T follicular helper cell (primary cell): ENCODE results near the gene FREM1.

ENCODE experiments used
- DNase-seq: peaks from one replicate; pipeline ENCODE4 v3.0.0-alpha.2; 2020; ENCODE audit warnings: low read depth

Gene FREM1

DNA sequence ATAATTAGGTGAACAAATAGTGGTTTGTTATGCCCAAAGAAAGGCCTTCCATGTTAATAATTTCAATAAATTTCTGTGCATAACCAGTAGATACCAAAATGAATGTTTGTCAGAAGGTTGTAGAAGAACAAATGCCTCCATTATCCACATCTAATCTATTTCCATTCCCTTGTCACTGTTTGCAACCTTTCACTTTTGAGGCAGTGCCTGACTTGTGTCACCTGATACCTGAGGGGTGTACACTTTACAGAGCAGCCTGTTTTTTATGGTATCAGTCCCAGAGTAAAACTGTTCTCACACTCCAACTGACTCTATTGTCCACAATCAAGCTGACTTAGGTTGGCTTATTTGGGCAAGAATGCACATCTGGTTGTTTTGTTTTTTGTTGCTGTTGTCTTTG is 40.1 kb downstream of the FREM1 start:
- DNase-seq, result no peak

DNA sequence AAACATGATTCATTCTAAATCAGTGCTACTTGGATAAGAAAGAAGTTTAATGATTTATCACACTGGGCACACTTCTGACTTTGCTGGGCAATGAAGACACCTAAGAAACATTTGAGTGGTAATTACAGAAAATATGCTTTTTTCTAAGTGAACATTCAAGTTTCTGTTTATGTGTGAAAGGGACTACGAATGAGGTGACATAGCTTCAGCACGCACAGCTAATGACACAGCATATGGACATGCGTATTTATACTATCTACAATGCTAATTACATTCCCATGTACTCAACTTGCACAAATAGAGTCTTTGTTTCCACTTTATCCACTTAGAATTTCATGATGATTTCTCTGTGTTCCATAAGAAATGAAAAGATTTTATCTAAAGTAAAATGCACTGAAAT is 40.6 kb downstream of the FREM1 start:
- no peak for DNase-seq

- no peak for DNase-seq
Measured at GRCh38 chr9:14868772-14869583, 41.2 kb downstream of the FREM1 start.

GRCh38 chr9:14868418-14868771 is 41.8 kb downstream of the FREM1 start:
- DNase-seq, result no peak

DNA sequence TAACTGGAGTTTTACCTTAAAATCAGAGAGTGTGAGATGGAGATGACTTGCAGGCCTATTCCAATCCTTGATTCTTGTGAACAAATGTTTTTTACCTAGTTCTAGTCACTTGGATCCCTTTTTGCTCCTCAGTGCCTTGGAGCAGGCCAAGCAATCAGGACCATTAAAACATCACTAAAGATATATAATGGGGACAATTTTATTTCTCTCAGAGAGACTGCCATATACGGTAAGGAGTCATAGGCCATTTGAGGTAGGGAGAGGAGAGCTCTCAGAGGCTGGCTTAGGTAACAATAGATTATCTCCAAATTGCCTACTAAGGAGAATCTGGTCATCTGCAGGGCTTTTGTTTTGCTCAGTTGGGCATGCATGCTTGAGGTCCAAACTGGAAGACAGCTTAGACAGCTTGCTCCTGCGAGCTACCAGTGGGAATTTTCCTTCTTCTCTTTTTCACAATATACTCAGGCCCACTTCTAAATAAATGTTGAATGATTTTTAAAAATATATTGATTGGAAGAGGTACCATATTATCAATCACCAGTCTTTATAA is 44.0 kb downstream of the FREM1 start:
- DNase-seq, result no peak

DNA sequence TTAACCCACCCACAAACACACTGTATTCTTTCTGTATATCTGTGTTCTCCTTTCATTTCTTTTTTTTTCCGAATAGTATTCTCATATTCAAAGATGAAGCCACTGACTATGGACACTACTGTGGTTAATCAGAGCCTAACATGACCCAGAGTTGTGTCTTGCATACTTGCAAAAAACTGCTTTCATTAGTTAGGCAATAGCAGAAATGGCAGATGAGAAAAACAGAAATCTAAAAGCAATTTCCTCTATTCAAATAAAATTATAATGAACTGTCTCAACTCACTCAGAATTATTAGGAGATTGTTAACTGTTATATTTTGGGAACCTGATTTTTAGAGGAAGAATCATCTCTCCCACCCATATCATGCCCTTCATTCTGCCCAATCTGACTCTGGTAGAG is 45.9 kb downstream of the FREM1 start:
- DNase-seq, result no peak

GRCh38 chr9:14863402-14863801 is 46.8 kb downstream of the FREM1 start:
- DNase-seq, result no peak

- no peak for DNase-seq
Measured at GRCh38 chr9:14857449-14858305, 52.6 kb downstream of the FREM1 start.

- no peak for DNase-seq
Measured at GRCh38 chr9:14849851-14850250, 60.4 kb downstream of the FREM1 start.

DNA sequence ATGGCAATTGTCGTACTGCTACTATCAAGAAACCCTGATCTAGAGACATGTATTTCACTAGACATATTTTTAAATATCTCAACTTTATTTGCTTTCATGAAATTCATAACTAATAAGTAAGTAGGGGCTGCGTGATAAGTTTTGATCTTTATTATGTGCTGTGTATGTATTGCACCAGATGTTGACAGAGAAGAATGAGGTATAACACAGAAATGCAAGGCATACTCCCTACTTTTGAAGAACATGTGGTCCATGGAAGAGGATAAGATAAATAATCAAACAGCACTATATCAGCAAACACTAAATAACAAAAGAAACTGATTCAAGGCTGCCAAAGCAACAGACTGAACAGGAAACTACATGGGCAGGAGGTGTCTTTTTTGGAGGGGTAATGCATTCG is 60.9 kb downstream of the FREM1 start:
- no peak for DNase-seq

DNA sequence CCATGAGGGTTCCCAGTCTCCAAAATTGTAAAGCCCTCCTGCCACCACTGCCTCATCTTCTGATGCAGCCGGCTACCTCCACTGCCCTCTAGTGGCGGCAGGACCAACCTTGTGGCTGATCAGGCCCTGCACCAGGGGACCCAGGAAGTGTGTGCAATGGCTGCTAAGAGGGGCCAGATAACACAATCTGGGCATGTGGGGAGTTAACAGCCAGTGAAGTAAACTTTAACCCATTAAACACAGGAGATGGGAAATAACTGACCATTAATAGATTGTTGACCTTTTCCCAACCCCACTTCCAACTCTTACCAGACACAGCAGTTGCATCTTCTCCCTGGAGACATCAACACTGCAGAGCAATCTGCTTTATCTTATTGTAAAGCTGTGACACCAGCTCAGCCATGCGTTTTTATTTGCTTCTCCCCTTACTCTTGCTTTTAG is 63.3 kb downstream of the FREM1 start:
- DNase-seq, result peak; percentile 10

GRCh38 chr9:14843163-14843562 is 67.1 kb downstream of the FREM1 start:
- DNase-seq, result no peak

DNA sequence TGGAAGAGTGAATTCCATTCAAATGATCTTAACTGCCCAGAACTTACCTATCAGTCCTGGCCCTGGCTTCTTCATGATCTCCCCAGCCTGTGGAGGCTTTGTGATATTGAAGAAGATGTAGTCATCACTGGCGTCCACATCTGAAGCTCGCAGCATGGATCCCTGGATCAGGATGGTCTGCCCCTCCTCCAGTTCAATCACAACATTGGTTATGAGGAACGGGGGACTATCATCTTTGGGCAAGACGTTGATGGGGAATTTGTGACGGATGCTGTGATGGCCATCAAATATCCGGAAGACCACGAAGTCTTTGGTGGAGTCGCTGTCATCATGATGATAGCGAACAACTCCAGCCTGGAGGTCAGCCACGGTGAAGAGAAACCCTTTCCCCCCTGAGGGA is 68.0 kb downstream of the FREM1 start:
- DNase-seq, result no peak

DNA sequence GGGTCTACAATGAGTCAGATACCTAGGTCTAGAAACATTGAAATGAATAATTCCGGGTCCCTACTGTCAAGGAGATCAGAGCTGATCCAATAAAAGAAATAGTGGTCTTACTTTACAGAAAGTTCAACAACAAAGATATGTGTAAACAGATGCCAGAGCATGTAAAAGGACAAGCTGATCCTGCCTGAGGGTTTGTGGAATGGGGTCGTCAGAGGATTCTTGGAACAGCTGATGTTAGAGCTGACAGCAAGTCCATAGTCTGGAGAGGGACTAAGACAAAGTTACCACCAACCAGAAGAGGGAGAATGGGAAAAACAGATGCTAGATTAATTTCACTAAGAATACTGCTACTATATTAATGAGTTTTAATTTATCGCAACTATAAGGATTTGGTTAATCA is 71.5 kb downstream of the FREM1 start:
- DNase-seq, result no peak

GRCh38 chr9:14836885-14837284 is 73.3 kb downstream of the FREM1 start:
- DNase-seq, result no peak

DNA sequence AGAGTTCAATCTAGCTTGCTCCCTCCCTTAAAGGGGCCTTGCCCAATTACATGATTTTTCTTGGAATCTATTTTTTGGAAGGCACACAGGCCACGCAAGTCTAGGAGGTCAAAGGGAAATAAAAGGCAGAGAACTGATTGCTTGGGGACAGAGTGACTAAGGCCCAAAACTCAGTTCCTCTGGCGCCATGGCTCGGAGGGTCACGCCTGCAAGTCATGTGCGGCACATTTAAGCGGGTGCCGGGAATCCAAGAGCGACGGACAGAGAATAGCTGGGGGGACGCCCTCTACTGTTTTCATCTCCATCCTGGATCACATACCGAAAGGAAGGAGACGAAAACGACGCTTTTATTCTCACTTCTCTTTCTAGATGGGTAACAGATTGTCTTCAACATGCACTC is 78.6 kb downstream of the FREM1 start:
- no peak for DNase-seq

DNA sequence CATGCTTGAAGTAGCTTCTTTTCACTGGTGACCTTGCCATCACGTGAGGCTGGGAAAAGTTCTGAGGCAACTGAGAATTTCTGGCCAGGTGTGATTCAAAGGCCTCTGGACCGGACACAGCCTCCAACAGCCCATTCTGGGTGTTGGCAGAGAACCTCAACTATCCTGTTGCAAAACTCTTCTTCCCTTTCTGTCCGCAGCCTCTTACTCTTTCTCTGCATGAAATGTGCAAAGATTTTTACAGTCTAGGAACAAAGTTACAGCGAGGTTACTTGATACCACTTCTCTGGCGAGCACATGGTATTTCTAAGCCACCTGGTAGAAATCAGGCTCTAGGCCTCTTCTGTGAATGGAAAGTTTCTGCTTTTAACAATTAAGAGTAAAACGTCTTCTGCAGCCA is 79.2 kb downstream of the FREM1 start:
- no peak for DNase-seq

DNA sequence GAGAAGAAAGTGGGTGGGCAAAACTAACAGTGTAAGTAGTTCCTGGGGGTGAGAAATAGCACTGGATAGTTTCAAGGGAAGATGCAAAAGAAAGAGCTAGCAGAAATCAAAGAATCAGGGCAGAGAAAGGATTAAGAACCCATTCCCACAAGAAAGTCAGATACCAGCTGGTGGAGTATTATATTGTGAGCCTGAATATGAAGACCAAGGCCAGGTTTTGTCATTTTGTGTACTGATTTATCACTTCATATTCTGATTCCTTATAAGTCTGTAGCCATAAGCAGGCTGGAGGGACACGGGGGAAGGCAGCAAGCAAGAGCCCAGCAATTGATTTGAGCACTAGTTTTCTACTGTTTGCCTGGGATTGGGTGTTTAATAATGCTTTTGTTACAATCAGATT is 80.2 kb downstream of the FREM1 start:
- no peak for DNase-seq

DNA sequence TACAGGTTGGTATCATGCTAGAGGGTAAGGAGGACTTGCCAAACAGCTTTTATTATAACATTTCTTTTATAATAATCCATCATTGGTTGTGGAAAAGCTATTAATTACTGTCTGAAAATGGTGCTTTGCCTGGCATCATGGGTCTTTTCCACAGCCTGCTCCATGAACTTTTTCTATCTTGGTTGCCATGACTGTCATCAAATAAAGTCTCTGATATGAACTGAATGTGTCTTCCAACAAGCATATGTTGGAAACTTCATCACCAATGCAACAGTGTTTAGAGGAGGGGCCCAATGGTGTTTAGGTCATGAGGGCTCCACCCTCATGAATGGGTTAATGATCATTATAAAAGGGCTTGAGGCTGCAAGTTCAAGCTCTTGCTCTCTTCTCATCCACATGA is 81.0 kb downstream of the FREM1 start:
- no peak for DNase-seq

DNA sequence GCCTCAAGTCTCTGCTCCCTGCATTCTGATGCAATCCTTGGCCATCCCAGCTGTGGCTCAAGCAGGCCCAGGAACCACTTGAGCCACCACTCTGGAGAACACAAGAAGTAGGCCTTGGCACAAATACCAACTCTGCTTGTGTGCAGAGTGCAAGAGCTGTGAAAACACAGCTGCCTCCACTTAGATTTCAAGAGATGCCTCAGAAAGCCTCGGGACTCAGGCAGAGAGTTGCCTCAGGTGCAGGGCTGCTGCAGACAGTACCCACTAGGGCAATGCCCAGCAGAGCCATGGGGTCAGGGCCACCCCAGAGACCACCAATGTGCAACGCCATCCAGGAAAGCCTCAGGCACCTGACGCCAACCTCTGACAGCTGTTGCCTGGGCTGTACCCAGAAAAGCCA is 82.4 kb downstream of the FREM1 start:
- no peak for DNase-seq

GRCh38 chr9:14824481-14824880 is 85.7 kb downstream of the FREM1 start:
- DNase-seq, result no peak

- DNase-seq, result no peak
Measured at GRCh38 chr9:14823800-14824199, 86.4 kb downstream of the FREM1 start.

DNA sequence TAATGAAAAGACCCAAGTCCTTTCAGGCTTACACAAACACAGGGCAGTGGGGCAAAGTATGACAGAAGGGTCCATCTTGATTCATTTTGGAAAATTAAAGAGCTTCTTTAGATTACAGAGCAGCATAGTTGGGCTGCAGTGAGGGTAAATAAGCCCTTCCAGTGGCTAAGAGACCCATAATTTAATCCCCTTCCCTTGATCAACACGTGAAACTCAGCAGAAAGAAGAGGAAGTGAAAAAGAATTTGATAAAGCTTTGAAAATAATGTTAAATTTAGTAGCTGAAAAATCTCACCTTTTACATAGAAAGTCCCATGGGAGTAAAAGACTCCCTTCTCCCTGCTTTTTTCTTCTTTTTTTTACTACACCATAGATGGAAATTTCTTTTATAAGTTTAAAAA is 87.6 kb downstream of the FREM1 start:
- no peak for DNase-seq
